Kidney capillary endothelial cell (primary cell): Measurements from ENCODE around the gene CDHR1.
"Not testable (repeated sequence)": the region's sequence is repeated elsewhere in the genome, so short reads cannot be mapped to it uniquely, and the experiment has no call there.

Experiments used
- DNase-seq: peaks from one replicate; pipeline ENCODE4 v3.0.0-alpha.2; 2018; ENCODE audit warnings: low spot score

CDHR1 gene

DNA sequence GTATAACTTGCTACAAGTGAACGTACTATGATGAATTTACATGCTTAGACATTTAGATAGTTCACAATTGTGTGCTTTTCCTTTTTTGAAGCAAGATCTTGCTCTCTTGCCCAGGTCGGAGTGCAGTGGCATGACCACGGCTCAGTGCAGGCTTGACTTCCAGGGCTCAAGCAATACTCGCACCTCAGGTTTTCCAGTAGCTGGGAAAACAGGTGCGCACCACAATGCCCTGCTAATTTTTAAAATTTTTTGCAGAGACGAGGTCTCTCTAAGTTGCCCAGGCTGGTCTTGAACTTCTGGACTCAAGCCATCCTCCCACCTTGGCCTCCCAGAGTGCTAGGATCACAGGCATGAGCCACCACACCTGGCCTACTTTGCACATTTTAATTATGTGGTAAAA lies 18.9 kb upstream of the CDHR1 start:
- no peak for DNase-seq

GRCh38 chr10:84176351-84176750 lies 18.0 kb upstream of the CDHR1 start:
- no peak for DNase-seq

DNA sequence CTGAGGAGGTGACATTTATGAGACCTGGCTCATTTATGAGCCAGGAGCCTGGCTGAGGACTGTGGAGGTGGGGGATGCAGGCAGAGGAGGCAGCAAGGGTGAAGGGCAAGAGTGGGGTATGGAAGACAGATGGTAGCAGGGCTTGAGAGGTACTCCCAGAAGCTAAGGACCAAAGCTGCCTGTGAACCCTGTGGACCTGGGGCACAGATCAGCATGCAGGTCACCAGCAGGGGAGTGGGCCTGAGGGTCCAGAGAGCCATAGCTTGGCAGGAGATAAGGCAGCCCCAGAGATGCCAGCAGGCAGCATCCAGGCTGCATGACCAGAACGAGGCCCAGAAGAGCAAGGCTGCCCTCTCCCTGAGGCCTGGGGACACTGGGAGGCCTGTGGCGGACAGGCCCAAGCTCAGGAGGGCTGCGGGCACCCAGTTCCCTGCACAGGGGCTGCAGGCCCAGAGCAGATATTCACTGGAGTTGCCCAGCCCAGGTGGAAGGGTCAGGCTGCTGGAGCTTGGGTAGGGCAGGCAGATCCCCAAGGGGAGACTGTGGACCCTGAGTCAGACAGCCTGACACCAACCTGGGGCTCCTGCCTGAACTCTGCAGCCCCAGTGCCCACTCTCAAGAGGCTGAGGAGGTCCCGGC lies 17.4 kb upstream of the CDHR1 start:
- no peak for DNase-seq

- no peak for DNase-seq
Measured at GRCh38 chr10:84177541-84178141, 16.7 kb upstream of the CDHR1 start.

- DNase-seq = no peak
Measured at GRCh38 chr10:84178160-84178609, 16.2 kb upstream of the CDHR1 start.

GRCh38 chr10:84179059-84179710 lies 15.2 kb upstream of the CDHR1 start:
- no peak for DNase-seq

DNA sequence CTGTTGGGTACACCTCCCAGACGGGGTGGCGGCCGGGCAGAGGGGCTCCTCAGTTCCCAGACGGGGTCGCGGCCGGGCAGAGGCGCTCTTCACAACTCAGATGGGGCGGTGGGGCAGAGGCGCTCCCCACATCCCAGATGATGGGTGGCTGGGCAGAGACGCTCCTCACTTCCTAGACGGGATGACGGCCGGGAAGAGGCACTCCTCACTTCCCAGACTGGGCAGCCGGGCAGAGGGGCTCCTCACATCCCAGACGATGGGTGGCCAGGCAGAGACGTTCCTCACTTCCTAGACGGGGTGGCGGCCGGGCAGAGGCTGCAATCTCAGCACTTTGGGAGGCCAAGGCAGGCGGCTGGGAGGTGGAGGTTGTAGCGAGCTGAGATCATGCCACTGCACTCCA lies 14.0 kb upstream of the CDHR1 start:
- DNase-seq = not testable (repeated sequence)

GRCh38 chr10:84181631-84182030 lies 12.7 kb upstream of the CDHR1 start:
- no peak for DNase-seq

GRCh38 chr10:84184517-84184916 lies 9.8 kb upstream of the CDHR1 start:
- no peak for DNase-seq

GRCh38 chr10:84185526-84186175 lies 8.7 kb upstream of the CDHR1 start:
- no peak for DNase-seq

GRCh38 chr10:84188815-84189214 lies 5.5 kb upstream of the CDHR1 start:
- no peak for DNase-seq

- DNase-seq = no peak
Measured at GRCh38 chr10:84190621-84191020, 3.7 kb upstream of the CDHR1 start.

- no peak for DNase-seq
Measured at GRCh38 chr10:84191106-84191505, 3.2 kb upstream of the CDHR1 start.

DNA sequence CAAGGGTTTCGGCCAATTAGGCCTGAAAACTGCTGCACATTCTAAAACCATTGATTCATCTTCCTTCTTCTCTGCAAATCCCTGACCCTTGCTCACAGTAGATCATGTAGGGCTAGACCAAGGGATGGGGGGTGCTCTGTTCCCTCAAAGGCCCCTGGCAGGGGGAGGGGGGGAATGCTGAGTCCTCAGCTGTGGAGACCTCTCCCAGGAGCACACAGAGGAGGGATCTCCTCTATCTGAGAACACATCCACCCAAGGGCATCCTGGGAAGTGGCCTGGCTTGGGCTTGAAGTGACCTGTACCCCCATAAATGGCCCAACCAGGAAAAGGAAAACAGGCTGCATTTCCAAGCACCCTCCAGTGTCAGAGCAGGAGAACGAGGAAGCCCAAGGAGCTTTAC lies 1.0 kb upstream of the CDHR1 start:
- no peak for DNase-seq

DNA sequence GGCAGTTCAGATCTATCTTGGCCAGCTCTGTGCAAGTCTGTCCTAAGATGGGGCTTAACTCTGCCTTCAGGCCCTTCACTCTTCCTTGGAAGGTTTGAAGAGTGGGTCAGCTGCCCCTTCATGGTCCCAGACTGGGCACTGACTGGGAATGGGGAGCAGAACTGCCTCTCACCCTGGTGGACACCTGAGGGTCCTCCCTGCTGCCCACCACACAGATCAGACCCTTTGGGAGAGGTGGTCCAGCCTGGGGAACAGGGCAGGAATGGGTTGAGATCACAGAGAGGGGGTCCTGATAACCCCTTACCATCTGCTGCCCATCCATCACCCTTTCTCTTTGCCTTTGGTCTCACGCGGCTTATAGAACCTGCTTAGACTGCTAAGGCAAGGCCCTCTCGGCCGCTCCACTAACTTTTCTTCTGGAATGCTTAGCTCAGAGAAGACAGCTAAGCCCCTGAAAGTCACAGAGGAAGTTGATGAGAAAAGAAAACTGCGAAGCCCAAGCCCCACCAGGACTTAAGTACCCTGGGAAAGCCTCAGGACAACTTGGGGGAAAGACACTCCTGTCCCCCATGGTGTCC lies 402 bp upstream of the CDHR1 start:
- no peak for DNase-seq

- DNase-seq = no peak
Measured at GRCh38 chr10:84195044-84195830, 900 bp downstream of the CDHR1 start.

GRCh38 chr10:84196083-84196482 lies 1.7 kb downstream of the CDHR1 start:
- no peak for DNase-seq

GRCh38 chr10:84196941-84197340 lies 2.6 kb downstream of the CDHR1 start:
- DNase-seq = no peak

DNA sequence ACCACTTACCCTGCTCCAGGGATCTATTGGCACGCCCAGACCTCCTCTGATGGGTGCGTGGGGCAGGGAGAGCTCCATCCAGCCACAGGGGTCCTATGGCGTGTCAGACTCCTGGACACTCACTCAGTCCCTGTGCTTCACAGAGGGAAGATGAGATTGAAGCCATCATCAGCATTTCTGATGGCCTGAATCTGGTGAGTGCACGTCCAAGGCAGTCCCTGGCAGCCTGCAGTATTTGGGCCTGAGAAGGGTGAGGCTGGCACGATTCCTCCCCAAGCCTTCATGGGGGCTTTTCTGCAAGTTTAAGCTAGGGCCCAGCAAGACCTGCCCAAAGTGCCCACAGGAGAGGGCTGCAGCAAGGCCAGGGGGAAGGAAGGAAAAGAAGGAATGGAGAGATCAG lies 3.3 kb downstream of the CDHR1 start:
- DNase-seq = no peak

DNA sequence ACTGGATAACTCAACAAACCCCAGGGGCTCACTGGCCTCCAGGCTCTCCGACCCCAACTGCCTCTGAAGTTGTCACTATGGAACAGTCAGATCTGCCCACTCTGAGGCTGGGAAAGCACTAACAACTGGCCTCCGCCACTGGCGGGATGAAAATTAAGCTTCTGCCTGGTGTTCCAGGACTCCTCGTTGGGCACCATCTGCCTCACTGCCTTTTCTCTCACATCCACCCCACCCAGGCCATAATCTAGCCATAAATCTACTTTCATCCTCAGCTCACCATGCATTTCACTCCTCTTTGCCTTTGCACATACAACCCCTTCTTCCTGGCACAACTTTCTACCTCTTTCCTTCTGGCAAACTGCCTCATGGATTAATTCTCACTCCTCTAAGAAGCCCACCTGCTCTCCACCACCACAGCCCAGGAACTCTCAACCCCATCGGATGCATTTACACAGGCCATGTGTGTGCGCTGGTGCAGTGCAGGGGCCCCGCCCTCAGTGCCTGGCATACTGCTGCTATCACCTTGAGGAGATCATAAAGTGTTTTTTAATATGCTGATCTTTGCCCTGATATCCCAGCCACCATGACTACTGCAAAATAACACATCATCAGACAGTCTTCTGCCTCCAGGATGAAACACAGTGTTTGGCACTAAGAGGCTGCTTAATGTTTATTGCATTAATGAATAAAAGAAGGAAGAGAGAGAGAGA lies 4.0 kb downstream of the CDHR1 start:
- no peak for DNase-seq

DNA sequence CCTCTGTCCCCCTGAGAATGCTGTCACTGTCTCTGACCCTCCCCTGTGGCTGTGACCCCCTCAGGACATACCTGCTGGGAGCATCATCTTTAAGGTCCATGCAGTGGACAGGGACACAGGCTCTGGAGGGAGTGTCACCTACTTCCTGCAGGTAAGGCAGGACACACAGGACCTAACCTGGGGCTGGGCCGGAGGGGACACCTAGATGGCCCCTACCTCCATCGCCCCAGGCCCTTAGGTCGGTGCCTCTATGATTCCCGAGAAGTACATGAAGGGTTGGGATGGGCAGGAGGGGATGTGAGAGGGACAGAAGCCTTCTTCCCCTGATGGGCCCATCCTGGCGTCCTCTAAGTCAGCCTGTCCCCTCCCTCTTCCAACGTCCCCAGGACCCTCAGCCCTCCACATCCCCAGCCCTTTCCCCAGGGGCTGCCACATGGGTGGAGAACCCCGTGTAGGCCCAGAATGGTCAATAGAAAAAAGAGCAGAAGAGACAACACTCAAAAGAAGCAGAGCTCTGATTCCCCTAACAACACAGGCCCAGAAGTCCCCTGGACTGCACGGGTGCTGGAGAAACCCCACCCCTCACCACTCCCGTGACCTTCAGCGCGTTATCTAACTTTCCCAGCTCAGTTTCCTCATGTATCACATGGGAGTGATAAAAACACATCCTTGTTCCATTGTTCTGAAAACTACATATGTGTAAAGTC lies 6.4 kb downstream of the CDHR1 start:
- no peak for DNase-seq
